Fibroblast of the conjunctiva (primary cell): Measurements from ENCODE around the gene RRP1.
A peak's percentile ranks its signal among the peaks of the same experiment; 100 is the strongest.

ENCODE experiments used
- DNase-seq: peaks from one replicate; pipeline ENCODE4 v3.0.0-alpha.2; 2010; ENCODE audit warnings: low read depth

RRP1 gene

DNA sequence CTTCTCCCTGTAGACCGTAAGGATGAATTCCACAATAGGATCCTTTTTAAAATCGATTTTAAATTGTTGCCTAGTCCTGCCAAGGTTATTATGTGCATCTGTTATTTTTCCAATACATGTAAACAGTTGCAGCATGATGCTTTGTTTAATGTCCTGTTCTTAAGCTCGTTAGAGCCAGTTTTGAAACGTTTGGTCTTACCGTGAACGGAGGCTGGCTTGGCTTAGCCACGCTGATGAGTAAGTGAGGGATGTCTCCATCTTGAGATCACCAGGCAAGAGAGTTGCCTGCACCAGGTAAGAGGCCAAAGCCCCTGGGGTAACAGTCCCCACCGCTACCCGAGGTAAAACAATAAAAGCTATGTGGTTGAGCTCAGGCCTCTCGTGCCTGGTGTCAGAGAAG lies 30.6 kb upstream of the RRP1 start:
- no peak for DNase-seq

DNA sequence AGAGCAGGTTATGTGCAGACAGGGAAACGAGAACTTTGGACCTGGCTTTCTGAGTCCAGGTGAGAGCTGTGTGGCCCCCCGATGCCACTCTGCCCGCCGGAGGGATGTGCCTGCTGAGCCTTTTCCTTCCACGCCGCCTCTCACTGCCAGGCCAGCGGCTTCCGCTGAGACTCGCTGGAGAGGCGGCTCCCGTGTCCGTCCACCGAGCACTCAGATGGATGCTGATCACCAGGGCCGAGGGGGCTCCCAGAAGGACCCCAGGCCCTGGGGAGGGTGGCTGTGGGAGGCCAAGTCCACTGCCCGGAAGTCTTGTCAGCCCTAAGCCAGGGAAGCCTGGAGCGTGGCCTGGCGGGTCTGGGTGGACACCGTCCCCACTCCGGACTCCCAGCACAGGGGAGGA lies 29.7 kb upstream of the RRP1 start:
- no peak for DNase-seq

DNA sequence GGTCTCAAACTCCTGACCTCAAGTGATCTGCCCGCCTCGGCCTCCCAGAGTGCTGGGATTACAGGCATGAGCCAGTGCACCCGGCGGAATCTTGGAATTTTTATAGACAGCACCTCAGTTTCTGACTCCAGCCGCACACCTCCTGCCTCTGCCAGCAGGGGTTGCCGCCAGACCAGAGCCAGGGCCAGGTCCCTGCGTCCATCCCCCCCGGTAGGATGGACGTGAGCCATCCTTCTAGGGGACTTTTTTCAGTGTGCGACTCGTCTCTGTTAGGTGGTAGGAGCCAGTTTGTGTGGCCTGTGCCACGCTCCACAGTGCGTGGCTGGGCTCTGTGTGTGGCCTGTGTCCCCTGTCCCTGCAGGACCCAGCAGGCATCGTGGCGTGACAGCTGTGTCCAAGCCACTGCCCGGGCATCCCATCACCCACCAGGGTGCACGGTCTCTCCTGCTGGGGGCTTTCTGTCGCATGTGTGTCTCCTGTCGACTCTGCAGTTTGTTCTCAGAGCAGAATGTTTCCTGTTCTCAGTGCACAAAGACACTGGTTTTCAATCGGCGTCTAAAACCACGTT lies 28.9 kb upstream of the RRP1 start:
- DNase-seq: no peak

DNA sequence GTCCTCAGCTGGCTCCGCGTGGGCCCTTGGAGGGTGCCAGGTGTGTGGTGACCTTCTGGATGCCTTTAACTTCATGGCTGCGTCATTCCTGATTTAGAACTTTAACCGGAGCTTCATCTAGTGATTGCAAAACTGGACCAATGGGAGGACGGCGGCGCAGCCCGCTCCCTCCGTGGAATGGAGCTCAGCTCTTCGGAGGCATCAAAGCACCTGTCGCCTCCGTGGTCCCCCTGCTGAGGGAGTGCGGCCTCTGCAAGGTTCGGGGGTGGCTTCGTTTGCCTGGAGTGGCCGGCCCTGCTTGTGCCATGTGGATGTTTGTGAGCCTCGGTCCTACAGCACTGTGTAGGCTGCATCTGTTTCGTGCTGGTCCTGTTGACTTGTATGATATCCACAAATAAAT lies 27.5 kb upstream of the RRP1 start:
- DNase-seq: no peak

DNA sequence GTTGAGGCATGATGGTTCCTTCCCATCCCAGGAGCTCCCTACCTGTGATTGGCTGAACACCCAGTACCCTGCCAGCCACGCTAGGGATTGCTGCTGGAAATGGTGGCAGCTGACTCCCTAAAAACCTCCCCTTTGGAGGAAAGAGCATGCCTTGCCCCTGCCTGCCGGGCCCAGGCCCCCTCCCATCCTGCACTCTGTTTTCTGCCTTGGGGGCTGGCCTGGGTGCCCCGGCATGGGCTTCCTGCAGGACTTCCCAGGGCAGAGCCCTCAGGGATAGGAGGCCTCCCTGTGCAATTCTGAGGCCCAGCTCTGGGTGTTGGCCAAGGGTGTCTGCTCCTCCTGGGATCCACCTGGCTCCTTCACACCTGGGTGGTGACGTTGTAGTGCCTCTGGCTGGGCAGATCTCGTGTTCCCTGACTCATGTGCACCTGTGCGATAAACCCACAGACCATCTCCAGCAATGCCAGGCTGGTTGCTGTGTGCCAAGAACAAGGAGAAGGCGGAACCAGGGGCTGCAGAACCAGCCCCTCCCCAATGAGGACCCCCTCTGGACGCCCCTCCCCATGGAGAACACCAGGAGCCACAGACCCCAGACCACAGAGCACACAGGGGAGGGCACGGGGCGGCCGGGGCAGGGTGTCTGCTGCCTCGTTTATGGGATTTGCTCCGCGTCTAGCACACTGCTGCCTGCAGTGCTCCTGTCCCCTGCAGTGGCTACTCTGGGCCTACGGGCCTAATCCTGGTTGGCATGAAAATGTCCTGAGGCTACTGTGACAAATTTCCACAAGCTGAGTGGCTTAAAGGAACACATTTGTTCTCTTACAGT lies 26.9 kb upstream of the RRP1 start:
- no peak for DNase-seq

DNA sequence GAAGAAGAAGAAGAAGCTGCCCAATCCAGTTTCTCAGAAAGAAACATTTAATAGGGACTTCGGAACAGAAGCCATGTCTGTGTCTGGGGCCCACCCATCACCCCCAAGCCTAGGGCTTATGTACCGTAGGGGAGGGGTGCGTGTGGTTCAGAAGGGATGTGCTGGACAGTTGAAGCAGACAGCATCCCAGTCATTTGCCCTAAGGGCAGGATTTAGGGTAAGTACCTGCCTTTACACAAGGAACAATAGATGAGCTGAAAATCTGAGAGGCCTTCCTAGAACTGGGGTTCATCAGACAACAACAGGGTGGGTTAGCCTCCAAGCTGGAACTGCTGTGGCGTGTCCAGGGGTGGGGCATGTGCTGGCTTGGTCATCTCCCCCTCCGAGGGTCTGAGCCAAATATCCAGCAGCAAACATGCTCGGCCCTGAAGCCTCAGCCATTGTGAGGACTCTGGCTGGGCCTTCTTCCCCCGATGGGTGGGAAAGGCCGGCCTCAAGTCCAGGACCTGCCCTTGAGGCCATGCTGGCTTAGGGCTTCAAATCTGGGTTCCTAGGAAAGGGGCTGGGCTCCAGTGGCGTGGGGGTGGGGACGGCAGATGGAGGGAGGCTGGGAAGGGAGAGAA lies 25.4 kb upstream of the RRP1 start:
- no peak for DNase-seq

DNA sequence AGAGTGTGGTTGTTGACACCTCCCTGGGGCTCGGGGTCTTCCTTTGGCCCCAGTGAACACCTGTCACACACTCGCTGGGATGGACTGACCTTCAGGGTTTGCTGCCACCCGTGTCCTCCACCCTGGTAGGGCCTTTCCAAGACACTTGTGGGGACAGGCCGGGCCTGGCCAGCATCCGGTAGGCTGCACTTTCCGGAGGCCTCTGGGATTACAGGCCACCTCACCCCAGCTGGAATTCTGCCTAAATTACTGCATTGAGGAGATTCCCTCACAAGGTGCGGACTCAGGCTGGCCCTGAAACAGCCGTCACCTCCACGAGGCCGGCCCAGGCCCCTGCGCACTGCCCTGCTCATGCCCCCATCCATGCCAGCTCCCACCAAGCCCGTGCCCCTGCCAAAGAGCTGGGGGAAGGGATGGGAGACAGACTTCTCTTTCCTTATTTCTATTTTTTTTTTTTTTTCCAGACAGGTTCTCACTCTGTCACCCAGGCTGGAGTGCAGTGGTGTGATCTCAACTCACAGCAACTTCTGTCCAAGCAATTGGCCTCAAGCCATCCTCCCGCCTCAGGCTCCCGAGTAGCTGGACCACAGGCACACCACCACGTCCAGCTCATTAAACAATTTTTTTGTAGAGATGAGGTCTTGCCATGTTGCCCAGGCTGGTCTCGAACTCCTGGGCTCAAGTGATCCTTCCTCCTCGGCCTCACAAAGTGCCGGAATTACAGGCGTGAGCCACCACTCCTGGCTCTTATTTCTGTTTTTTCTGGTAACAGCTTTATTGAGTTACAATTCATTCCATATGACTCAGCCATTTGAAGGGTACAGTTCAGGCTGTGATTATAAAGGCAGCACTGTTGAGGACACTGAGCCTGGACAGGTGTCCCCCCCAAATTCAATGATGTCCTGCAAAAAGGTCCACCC lies 24.5 kb upstream of the RRP1 start:
- no peak for DNase-seq

DNA sequence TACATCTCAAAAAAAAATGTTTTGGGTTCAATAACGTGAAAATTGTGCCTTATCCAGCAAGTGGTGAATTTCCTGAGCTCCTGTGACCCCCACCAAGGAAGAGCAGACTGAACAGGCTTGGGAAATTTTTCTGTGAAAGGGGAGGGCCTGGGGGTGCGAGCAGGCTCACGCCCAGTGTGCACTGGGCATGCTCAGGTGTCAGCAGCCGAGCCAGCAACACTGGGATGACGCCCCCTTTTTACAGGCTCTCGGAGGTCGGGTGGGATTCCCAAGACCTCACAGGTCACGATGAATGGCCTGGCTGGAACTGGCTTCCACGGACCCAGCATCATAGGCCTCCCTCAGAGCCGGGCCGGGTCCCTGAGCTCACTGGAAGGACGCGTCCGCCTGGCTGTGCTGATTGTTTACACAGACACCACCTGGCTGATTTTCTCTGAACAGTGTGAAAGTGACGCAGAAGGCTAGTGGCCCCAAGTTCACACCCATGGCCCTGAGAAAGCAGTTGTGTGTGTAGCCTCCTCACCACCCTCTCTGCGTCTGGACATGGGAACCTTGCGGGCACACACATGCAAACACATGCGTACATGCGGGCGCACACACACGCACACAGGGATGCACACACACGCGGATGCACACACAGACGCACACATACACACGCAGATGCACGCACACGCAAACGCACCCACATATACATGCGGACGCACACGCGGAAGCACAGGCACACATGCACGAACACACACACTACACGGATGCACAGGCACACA lies 22.5 kb upstream of the RRP1 start:
- DNase-seq: no peak

DNA sequence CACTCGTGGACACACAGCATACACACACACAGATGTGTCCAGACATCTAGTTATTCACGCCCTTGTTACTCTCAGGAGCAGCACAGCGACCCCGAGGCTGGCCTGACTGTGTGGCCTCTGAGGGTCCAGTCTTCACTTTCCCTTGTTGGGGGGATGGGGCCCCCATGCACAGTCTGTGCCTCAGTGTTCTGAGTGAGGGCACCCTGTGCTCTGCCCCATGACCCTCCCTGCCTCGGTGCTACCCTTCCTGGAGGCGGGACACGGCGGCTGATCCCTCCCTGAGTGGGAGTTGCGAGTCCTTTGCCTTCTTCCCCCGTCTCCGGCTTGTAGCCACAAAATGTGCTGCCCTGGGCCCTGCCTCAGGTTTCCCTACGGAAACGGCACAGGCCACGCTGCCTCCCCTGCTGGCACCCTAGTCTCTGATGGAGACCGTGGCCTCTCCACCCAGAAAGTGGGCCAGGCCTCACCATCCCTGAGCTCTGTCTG lies 21.8 kb upstream of the RRP1 start:
- DNase-seq: no peak

DNA sequence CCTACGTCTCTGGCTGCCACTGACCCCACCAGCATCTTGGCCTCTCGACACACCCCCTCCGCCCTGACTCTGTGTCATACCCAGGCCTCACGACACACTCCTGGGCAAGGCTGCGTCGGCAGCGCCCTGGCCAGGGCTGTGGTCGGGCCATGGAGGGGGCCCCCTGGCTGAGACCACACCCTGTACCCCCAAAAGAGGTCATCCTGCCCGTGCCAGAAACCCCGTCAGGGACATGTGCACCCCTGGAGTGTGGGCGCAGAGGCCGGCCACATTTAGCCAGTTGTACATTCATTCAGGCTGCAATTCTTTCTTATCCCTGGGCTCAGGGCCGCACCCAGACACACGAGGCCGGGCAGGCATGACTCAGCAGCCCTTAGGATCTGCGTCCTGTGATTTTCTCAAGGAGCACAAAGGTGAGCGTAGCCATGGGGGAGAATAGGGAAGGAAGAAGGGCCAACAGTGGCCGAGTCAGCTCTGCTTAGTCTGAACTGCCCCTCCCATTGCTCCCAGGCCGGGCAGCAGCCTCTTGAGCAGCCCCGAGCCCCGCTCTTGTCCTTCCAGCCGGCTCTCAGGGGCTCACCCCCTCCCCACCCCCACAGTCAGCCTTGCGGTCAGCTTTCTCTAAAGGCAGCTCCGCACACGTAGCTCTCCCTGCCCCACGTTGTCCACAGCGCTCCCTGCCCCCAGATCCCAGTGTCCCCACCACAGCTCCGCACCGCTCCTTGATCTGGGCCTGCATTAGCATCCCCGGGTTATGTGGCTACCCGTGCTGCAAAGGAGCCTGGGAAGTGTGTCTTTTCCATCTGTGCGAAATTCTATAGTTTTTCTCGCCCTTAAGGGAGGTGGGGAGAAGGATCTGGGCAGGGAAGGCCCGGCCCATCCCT lies 21.2 kb upstream of the RRP1 start:
- peak; percentile 74 for DNase-seq

DNA sequence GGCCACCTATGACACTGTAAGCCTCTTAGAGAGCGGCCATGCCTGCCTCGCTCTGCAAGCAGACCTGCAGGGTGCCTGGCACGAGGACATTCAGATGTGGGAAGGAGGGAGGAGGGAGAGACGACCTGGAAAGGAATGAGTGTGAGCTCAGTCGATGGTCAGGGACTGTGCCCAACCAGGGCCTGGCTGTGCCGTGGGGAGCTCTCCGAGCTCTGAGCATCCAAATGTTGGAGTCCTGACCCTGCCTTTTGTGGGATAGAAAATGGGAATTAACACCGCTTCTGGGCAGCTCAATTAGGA lies 20.6 kb upstream of the RRP1 start:
- DNase-seq: no peak

DNA sequence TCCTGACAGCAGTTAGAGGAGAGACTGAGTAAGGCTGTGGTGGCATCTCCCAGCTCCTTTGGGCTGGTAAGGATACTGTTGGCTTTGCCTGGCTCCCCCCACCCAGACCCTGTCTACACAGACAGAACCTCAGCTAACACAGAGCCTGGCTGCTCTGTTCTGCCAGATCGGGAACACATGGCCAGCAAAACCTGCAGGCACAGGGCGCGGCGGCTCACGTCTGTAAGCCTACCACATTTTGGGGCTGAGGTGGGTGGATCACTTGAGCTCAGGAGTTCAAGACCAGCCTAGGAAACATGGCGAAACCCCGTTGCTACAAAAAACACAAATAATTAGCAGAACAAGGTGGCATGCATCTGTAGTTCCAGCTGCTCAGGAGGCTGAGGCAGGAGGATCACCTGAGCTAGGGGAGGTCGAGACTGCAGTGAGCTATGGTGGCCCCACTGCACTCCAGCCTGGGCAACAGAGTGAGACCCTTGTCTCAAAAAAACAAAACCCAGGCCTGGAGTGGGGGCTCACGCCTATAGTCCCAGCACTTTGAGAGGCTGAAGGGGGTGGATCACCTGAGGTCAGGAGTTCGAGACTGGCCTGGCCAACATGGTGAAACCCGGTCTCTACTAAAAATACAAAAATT lies 19.9 kb upstream of the RRP1 start:
- DNase-seq: no peak

DNA sequence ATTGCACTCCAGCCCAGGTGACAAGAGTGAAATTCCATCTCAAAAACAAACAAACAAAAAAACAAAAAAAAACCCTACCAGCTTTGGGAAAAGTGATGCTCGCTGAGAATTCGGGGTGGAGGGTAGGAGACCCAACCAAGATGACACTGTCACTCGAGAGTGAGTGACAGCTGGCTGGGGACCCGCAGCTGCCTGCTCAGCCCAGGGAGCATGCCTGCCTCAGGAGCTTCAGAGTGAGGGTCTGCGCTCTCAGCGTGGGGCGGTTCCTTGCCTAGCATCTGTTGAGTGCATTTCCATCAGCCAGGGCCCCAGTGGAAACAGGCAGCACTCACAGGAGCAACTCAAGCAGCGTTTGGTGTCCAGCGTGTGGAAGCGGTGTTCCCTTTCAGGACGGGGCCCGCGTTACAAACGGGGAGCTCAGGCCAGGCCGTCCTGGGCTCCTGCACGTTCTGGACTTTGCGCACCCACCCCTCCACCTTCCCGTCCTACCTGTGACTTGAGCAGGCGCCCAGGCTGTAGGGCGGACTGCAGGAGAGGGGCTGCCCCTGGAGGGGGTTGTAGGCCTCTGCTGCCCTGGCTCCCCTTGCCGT lies 19.2 kb upstream of the RRP1 start:
- no peak for DNase-seq

DNA sequence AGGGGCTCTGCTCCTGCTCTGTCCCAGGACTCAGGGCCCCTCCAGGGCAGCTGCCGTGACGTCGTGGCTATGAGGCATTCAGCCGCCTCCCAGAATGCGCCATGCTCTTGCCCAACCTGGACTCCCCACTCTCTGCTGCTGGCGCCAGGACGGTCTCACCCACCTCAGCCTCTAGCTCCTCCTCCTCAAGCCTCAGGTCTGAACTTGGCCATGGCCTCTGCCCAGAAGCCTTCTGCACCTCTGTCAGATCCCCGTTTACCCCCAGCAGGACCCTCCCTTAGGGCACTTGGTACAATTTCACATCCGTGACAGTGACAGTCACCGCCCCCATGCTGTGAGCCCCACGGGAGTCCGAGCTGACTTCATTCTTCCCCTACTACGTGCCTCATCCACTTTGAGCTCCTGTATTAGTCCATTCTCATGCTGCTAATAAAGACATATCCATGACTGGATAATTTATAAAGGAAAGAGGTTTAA lies 18.1 kb upstream of the RRP1 start:
- DNase-seq: no peak

DNA sequence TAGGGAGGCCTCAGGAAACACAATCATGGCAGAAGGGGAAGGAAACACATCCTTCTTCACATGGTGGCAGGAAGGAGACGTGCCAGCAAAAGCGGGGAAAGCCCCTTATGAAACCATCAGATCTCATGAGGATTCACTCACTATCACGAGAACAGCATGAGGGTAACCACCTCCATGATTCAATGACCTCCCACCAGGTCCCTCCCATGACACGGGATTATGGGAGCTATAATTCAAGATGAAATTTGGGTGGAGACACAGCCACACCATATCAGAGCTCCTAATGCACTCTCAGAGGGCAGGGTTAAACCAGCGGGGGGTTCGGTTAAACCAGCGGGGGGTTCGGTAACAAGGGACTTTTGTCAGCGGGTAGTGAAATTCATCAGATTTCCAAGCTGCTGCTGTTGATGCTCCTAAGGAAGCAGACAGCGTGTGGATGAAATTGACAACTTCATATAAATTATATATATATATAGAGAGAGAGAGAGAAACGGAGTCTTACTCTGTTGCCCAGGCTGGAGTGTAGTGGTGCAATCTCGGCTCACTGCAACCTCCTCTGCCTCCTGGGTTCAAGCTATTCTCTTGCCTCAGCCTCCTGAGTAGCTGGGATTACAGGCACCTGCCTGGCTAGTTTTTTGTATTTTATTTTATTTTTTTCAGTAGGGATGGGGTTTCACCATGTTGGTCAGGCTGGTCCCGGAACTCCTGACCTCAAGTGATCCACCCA lies 17.5 kb upstream of the RRP1 start:
- no peak for DNase-seq

DNA sequence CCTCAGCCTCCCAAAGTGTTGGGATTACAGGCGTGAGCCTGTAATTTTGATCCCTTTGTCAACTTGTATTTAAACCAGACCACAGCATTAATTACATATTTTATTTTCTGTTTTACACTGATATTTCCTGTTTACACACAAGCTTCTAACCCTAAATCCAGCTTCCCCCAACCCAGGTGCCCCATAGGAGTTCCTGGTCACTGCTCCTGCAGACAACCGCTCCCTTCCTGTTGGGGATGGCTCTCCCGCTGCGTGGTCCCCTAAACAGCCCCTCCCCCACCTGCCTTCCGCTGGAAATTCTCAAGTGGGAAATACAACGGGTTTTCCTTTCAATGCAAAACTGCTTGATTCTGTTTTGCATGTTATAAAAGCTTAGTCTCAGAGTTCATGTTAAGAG lies 17.0 kb upstream of the RRP1 start:
- DNase-seq: no peak

DNA sequence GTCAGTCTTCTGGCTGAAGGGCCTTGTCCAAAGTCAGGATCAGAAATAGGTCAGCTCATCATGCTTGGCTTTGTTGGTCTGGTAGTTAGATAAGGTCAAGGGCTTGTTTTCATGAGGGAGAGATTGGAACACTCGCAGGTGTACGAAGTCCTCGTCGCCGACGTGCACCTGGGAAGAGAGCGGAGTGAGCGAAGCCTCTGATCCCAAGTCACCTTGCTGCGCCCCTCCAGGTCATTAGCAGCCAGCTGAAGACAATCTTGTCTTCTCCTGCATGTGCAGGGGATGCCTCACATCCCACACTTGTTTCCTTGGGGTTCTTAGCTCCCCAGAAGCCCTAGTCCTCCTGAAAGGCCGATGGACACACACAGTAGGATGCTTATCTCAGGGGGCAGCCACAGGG lies 15.2 kb upstream of the RRP1 start:
- DNase-seq: no peak

DNA sequence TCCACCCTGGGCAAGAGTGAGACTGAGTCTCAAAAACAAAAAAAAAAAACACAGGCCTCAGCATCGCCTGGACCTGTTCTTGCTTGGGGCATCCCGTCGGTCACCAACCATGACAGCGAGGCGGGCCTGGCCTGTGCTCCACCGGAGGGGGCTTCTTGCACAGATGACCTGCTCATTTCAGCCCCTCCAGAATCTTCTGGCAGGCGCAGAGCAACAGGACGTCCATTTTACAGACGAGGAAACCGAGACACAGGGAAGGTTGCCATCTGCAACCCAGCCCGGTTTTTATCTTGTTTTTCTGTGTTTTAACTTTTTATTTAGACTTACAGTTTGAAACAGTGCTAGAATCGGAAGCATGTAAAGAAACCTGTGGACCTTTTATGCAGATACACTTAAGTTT lies 14.2 kb upstream of the RRP1 start:
- DNase-seq: no peak

DNA sequence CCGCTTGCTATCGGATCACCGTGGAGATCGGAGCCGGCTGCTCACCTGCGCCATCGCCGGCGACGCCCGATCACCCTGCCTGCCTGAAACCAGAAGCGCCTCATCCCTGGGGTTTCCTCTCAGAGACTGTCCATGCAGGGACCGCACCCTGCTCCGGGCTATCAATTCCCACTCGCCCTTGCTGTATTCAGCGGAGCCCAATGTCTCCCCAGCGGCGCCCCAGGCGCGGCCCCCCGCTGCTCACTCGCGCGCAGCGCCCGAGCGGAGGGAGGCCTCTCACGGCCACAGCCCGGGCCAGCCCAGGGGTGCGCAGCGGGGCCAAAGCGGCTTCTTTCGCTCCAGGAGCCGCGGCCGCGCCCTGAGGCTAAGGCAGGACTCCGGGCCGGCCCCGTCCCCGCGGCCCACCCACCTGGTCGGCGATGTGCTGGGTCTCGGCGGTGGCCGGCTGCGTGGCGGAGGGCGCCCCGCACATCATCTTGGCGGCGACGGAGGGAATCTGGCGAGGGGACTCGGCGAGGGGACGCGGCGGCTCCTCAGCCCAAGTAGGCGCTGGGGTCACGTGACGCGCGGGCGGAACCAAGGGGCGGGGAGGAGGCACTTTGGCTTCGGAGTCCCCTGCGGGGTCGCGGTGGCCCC lies 13.5 kb upstream of the RRP1 start, which contains the start of gene CSTB:
Gene CSTB (minus strand): TSS at position 514 of the 636 bp plus-strand sequence. CDS start 39 bp downstream, at position 475.
- DNase-seq: no peak
